Mesenchymal stem cell (in vitro differentiated cells and primary cell): ENCODE data around the gene LZTS2. TPM values are rescaled to one million over a fixed set of nuclear protein-coding genes. Genes with fewer than 3 reads are reported as not detected.
A peak's percentile ranks its signal among the peaks of the same experiment; 100 is the strongest.

Experiments used
- DNase-seq: peaks from one replicate; pipeline ENCODE4 v3.0.0-alpha.2; 2013
- H2AFZ ChIP-seq: one replicate; pipeline ENCODE4 v1.6.1; 2013; ENCODE audit warnings: low read depth, mild to moderate bottlenecking, control low read depth, inconsistent platforms, low read length, moderate library complexity
- H2AK5ac ChIP-seq: 2 replicates; pipeline ENCODE4 v1.6.1; 2013; ENCODE audit warnings: low read length, moderate library complexity, mild to moderate bottlenecking, inconsistent platforms; ENCODE audit not compliant: severe bottlenecking
- H2BK120ac ChIP-seq: one replicate; pipeline ENCODE4 v1.6.1; 2013; ENCODE audit warnings: low read depth, mild to moderate bottlenecking, inconsistent platforms, low read length, moderate library complexity
- H2BK12ac ChIP-seq, 2 experiments: one replicate each; pipeline ENCODE4 v1.6.1; 2013; ENCODE audit warnings: inconsistent platforms in 2 of 2, low read length in 2 of 2, mild to moderate bottlenecking in 2 of 2, moderate library complexity in 2 of 2, control low read depth in 1 of 2
- H2BK15ac ChIP-seq: one replicate; pipeline ENCODE4 v1.6.1; 2013; ENCODE audit warnings: mild to moderate bottlenecking, low read depth, inconsistent platforms; ENCODE audit not compliant: poor library complexity, severe bottlenecking
- H2BK5ac ChIP-seq: 2 replicates; pipeline ENCODE4 v1.6.1; 2013; ENCODE audit warnings: low read depth, mild to moderate bottlenecking, low read length, control low read depth, inconsistent platforms; ENCODE audit not compliant: poor library complexity, severe bottlenecking
- H3K14ac ChIP-seq, 2 experiments: one replicate each; pipeline ENCODE4 v1.6.1; 2013; ENCODE audit warnings: inconsistent platforms in 2 of 2, low read length in 2 of 2, control low read depth in 1 of 2, mild to moderate bottlenecking in 1 of 2, moderate library complexity in 1 of 2
- H3K18ac ChIP-seq, 2 experiments: one replicate each; pipeline ENCODE4 v1.6.1; 2013; ENCODE audit warnings: inconsistent platforms in 2 of 2, low read length in 2 of 2, control low read depth in 1 of 2, low read depth in 1 of 2, mild to moderate bottlenecking in 1 of 2
- H3K23ac ChIP-seq, 2 experiments: one replicate each; pipeline ENCODE4 v1.6.1; 2013; ENCODE audit warnings: inconsistent platforms in 2 of 2, low read length in 2 of 2, mild to moderate bottlenecking in 2 of 2, moderate library complexity in 2 of 2, control low read depth in 1 of 2
- H3K27ac ChIP-seq: 2 replicates; pipeline ENCODE4 v1.5.1; 2013; ENCODE audit warnings: mild to moderate bottlenecking, moderate library complexity, low read length, control low read depth, inconsistent platforms; ENCODE audit not compliant: poor library complexity, severe bottlenecking
- H3K27me3 ChIP-seq, 2 experiments: 2 replicates each; pipeline versions ENCODE4 v1.6.1 to v1.7.0; 2013; ENCODE audit warnings: low read length in 2 of 2, mild to moderate bottlenecking in 2 of 2, moderate library complexity in 2 of 2, control low read depth in 1 of 2, inconsistent platforms in 1 of 2; ENCODE audit not compliant: control insufficient read depth in 1 of 2, insufficient read depth in 1 of 2
- H3K36me3 ChIP-seq, 2 experiments: 2 replicates each; pipeline versions ENCODE4 v1.6.1 to v1.7.0; 2013; ENCODE audit warnings: low read length in 2 of 2, control low read depth in 1 of 2, inconsistent platforms in 1 of 2, low read depth in 1 of 2, mild to moderate bottlenecking in 1 of 2; ENCODE audit not compliant: insufficient read depth in 2 of 2, control insufficient read depth in 1 of 2
- H3K4ac ChIP-seq, 2 experiments: one replicate each; pipeline ENCODE4 v1.6.1; 2013; ENCODE audit warnings: inconsistent platforms in 2 of 2, low read length in 2 of 2, mild to moderate bottlenecking in 2 of 2, moderate library complexity in 2 of 2, control low read depth in 1 of 2, low read depth in 1 of 2
- H3K4me1 ChIP-seq: 2 replicates; pipeline ENCODE4 v1.6.1; 2013; ENCODE audit warnings: low read depth, low read length, control low read depth; ENCODE audit not compliant: control insufficient read depth, insufficient read depth
- H3K4me2 ChIP-seq: 2 replicates; pipeline ENCODE4 v1.6.1; 2013; ENCODE audit warnings: low read length, mild to moderate bottlenecking, inconsistent platforms; ENCODE audit not compliant: poor library complexity, severe bottlenecking
- H3K4me3 ChIP-seq, 2 experiments: 2 replicates each; pipeline versions ENCODE4 v1.5.1 to v1.7.0; 2013; ENCODE audit warnings: low read length in 2 of 2, mild to moderate bottlenecking in 2 of 2, control low read depth in 1 of 2, low read depth in 1 of 2; ENCODE audit not compliant: insufficient read depth in 1 of 2
- H3K79me1 ChIP-seq: replicated peaks from 2 replicates; pipeline ENCODE4 v1.6.1; 2013; ENCODE audit warnings: mild to moderate bottlenecking, control low read depth, low read length, inconsistent platforms; ENCODE audit not compliant: poor library complexity, severe bottlenecking
- H3K9ac ChIP-seq: 2 replicates; pipeline ENCODE4 v1.7.0; 2013; ENCODE audit warnings: mild to moderate bottlenecking, low read length, moderate library complexity
- H3K9me3 ChIP-seq: 2 replicates; pipeline ENCODE4 v1.7.0; 2013; ENCODE audit warnings: mild to moderate bottlenecking, low read length; ENCODE audit not compliant: control insufficient read depth
- H4K8ac ChIP-seq: one replicate; pipeline ENCODE4 v1.6.1; 2013; ENCODE audit warnings: inconsistent platforms, mild to moderate bottlenecking, low read length, moderate library complexity
- H4K91ac ChIP-seq: one replicate; pipeline ENCODE4 v1.6.1; 2013; ENCODE audit warnings: mild to moderate bottlenecking, low read length, inconsistent platforms
- WGBS: methylation state at CpG from one replicate; pipeline ENCODE4 v1.1.7; 2013; ENCODE audit warnings: mixed read lengths; 5-methylcytosine and 5-hydroxymethylcytosine counted together
- polyA plus RNA-seq, 2 experiments: library from polyadenylated mRNA; stranded (reverse); fragments of 200-250 nt; gene quantifications; one replicate each; pipeline ENCODE4 v1.2.3, GENCODE V29; 2013

The LZTS2 gene
- polyA plus RNA-seq (2013, experiment 1 of 2) = 89.8 TPM
- polyA plus RNA-seq (2013, experiment 2 of 2) = 87.3 TPM

- Histone ChIP-seq H2AK5ac (peak within 1 kb of the TSS; percentile 57), H3K14ac (peak within 1 kb of the TSS in 1 of 2 experiments; percentile 90), H3K4me2 (peak within 1 kb of the TSS; percentile 79), H3K9me3 (no peaks in the 10 kb centered on the region), H2BK12ac (peak within 1 kb of the TSS; percentile 44 to 99), H3K4ac (peak within 1 kb of the TSS; percentile 90 to 100), H3K23ac (peak within 1 kb of the TSS in 1 of 2 experiments; percentile 86), H4K8ac (peak within 1 kb of the TSS; percentile 97), H3K36me3 (peaks cover 27 to 28% of the 10 kb centered on the region in 2 experiments), H3K4me3 (peak within 1 kb of the TSS; percentile 75 to 96), H3K18ac (peak within 1 kb of the TSS; percentile 99 to 100), H3K79me1 (peaks cover 13% of the 10 kb centered on the region), H3K9ac (peak within 1 kb of the TSS; percentile 100), H2BK120ac (peak within 1 kb of the TSS; percentile 99), H2BK15ac (peak within 1 kb of the TSS; percentile 92), H3K4me1 (peaks cover 37% of the 10 kb centered on the region), H2BK5ac (peak within 1 kb of the TSS; percentile 71), H4K91ac (peak within 1 kb of the TSS; percentile 99), H2AFZ (peak within 1 kb of the TSS; percentile 47), H3K27ac (peak within 1 kb of the TSS; percentile 99), H3K27me3 (no peaks in the 10 kb centered on the region)
- no peak for DNase-seq
- WGBS = 0% methylated on average over 14 of the region's 44 CpGs
Observed at GRCh38 chr10:100999742-101000126, at the start of gene LZTS2. LZTS2 (plus strand) TSS chr10:100999808; CDS start chr10:101002539, 2,731 bp downstream.

- no peak for DNase-seq
- H3K9ac ChIP-seq = no peak overlapping the region
- no peak overlapping the region for H2AK5ac ChIP-seq
- no peak overlapping the region for H3K27ac ChIP-seq
- no peak overlapping the region for H3K23ac ChIP-seq
- no peak overlapping the region for H2AFZ ChIP-seq
- H3K4me2 ChIP-seq = no peak overlapping the region
- H3K79me1 ChIP-seq = peaks cover 4% of the 10 kb centered on the region
- H3K18ac ChIP-seq = no peak overlapping the region
- no peaks in the 10 kb centered on the region for H3K4me1 ChIP-seq
- H3K9me3 ChIP-seq = no peaks in the 10 kb centered on the region
- H4K91ac ChIP-seq = no peak overlapping the region
- H2BK15ac ChIP-seq = no peak overlapping the region
- no peaks in the 10 kb centered on the region for H3K27me3 ChIP-seq
- H2BK120ac ChIP-seq = no peak overlapping the region
- H2BK12ac ChIP-seq = no peak overlapping the region
- no peak overlapping the region for H3K14ac ChIP-seq
- no peak overlapping the region for H3K4ac ChIP-seq
- H3K4me3 ChIP-seq = no peak overlapping the region
- no peak overlapping the region for H2BK5ac ChIP-seq
- peaks cover 15 to 91% of the 10 kb centered on the region in 2 experiments for H3K36me3 ChIP-seq
- no peak overlapping the region for H4K8ac ChIP-seq
Observed at GRCh38 chr10:100960251-100960650, 39.4 kb upstream of the LZTS2 start.

- Histone ChIP-seq H3K27me3 (no peaks in the 10 kb centered on the region), H2AK5ac (no peak overlapping the region), H3K23ac (no peak overlapping the region), H3K36me3 (peaks cover 16 to 90% of the 10 kb centered on the region in 2 experiments), H2BK15ac (no peak overlapping the region), H4K8ac (no peak overlapping the region), H3K4me1 (no peaks in the 10 kb centered on the region), H3K4me3 (no peak overlapping the region), H2BK12ac (no peak overlapping the region), H3K14ac (no peak overlapping the region), H2BK120ac (no peak overlapping the region), H3K9ac (no peak overlapping the region), H3K4me2 (no peak overlapping the region), H3K4ac (no peak overlapping the region), H3K27ac (no peak overlapping the region), H3K18ac (no peak overlapping the region), H3K79me1 (peaks cover 4% of the 10 kb centered on the region), H3K9me3 (no peaks in the 10 kb centered on the region), H4K91ac (no peak overlapping the region), H2BK5ac (no peak overlapping the region), H2AFZ (no peak overlapping the region)
- DNase-seq = no peak
- 97% methylated on average over 3 of the region's 4 CpGs for WGBS
Observed at GRCh38 chr10:100962351-100963080, 37.1 kb upstream of the LZTS2 start.

GRCh38 chr10:100963826-100964225 lies 35.8 kb upstream of the LZTS2 start:
- Histone ChIP-seq H2BK15ac (no peak overlapping the region), H3K79me1 (peaks cover 4% of the 10 kb centered on the region), H2BK5ac (no peak overlapping the region), H2BK120ac (no peak overlapping the region), H2AFZ (no peak overlapping the region), H2BK12ac (no peak overlapping the region), H3K18ac (no peak overlapping the region), H3K14ac (no peak overlapping the region), H3K36me3 (peaks cover 15 to 77% of the 10 kb centered on the region in 2 experiments), H4K91ac (no peak overlapping the region), H3K23ac (no peak overlapping the region), H3K4ac (no peak overlapping the region), H3K9ac (no peak overlapping the region), H3K27me3 (no peaks in the 10 kb centered on the region), H2AK5ac (no peak overlapping the region), H3K4me1 (peaks cover 2% of the 10 kb centered on the region), H3K27ac (no peak overlapping the region), H3K9me3 (no peaks in the 10 kb centered on the region), H3K4me3 (no peak overlapping the region), H3K4me2 (no peak overlapping the region), H4K8ac (no peak overlapping the region)
- 100% methylated on average over 1 of the region's 1 CpG for WGBS
- DNase-seq = no peak
